22Rv1 (cell line): ENCODE data around the gene PIANP.

ENCODE experiments used
- CTCF ChIP-seq: fragments of 450-650 bp; IDR thresholded peaks from 2 replicates; pipeline ENCODE4 v1.5.1; 2017; ENCODE audit warnings: mild to moderate bottlenecking
- ZFX ChIP-seq: fragments of 450-650 bp; IDR thresholded peaks from 2 replicates; pipeline ENCODE4 v1.6.1; 2017; ENCODE audit warnings: antibody characterized with exemption, borderline replicate concordance

DNA sequence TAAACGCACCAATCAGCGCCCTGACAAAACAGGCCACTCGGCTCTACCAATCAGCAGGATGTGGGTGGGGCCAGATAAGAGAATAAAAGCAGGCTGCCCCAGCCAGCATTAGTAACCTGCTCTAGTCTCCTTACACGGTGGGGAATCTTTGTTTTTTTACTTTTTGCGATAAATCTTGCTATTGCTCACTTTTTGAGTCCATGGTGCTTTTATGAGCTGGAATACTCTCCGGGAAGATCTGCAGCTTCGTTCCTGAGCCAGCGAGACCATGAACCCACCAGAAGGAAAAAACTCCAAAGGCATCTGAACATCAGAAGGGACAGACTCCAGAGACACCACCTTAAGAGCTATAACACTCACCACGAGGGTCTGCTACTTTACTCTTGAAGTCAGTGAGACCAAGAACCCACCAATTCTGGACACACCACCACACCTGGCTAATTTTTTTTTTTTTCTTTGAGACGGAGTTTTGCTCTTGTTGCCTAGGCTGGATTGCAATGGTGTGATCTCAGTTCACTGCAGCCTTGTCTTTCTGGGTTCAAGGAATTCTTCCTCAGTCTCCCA lies 16.3 kb upstream of the PIANP start:
- TF ChIP-seq CTCF = no peak
- no peak for TF ChIP-seq ZFX
